Stimulated activated CD4-positive, alpha-beta T cell treated with anti-CD3 and anti-CD28 coated beads, Interleukin-4, amount 100 ng/mL, for 24 hours (primary cell): Measurements from ENCODE around the gene GPR150.
A peak's percentile ranks its signal among the peaks of the same experiment; 100 is the strongest.

Source experiments
- DNase-seq: peaks from one replicate; pipeline ENCODE4 v3.0.0-alpha.2; 2020

Gene GPR150

DNA sequence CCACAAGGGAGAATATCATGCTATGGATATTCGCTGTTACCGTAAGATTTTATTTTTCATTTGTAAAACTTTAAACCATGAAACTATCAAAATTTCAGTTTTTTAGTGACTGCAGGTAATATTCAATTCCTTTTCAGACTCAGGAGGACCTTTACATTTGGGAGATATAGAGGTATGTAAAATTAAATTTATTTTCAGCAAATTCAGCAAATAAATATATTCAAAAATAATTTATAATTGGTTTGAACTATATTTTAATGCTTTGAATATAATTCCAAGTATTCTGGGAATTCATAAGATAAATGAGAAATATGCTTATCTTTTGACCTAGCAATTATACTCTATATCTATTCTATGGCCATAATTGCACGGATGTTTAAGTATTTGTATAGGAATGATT lies 34.3 kb downstream of the GPR150 start:
- no peak for DNase-seq

DNA sequence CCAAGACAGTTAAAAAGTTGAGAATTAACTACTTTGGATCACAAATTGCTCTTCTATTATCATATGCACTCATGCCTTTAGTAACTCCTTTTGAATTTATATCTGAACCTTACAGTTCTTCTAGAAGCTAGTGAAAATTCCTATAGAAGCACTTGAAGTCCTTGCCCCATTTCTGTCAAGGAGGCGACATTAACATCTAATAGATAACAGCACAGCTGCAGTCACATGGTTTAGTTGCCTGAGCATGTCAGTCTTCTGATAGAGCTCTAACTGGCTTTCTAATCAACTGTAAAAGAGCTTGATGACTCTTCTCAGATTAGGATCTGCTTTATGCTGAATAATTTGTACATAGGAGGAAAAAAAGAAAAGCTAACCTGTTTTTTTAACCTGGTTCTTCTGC lies 35.7 kb downstream of the GPR150 start:
- no peak for DNase-seq

DNA sequence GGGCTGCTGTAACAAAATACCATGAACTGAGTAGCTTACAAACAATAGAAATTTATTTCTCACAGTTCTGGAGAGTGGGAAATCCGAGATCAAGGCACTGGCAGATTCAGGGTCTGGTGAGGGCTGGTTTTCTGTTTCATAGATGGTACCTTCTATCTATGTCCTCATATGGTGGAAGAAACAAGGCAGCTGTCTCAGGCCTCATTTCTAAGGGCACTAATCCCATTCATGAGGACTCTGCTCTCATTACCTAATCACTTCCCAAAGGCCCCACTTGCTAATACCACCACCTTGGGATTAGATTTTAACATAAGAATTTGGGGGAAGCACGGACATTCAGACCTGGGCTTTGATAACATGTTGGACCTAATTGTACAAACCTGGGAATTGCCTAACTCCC lies 40.2 kb downstream of the GPR150 start:
- no peak for DNase-seq

DNA sequence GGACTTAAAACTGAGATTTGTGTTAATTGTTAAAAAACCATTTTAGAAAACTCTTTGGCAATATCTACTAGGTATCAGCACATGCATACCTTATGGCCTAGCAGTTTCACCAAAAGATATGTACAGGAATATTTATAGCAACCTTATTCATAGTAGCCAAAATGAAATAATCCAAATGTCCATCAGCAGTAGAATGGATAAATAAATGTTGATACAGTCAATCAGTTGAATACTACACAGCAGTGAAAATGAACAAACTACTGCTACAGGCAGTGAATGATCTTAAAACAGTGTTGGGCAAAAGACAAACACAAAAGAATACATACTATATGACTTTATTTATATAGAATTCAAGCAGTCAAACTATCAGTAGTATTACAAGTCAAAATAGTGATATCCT lies 43.1 kb downstream of the GPR150 start:
- DNase-seq, result no peak

DNA sequence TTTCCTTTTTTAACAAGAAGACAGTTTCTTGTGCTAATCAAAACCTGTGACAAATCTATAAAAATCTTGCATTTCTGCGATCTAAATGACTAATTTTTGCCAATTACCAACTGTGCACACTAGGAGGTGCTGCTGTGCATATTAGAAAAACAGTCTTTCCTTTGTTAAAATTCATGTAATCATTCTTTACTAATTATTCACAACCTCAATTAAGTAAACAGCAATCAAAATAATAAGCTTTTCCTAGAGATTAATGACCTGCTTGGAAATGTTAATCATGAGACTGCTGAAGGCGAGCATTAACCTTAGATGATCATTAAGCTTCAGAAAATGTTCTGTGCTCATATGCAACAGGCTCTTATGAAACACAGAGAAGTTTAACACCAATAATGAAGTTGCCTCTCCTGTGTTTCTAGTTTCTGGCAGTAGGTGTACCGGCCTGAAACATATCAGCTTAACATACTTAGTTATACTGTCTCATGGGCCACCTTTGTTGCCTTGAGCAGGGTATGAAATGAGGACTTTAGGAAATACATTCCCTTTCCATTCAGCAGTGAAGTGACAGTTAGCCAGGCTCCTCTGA lies 44.4 kb downstream of the GPR150 start:
- peak; percentile 48 for DNase-seq

DNA sequence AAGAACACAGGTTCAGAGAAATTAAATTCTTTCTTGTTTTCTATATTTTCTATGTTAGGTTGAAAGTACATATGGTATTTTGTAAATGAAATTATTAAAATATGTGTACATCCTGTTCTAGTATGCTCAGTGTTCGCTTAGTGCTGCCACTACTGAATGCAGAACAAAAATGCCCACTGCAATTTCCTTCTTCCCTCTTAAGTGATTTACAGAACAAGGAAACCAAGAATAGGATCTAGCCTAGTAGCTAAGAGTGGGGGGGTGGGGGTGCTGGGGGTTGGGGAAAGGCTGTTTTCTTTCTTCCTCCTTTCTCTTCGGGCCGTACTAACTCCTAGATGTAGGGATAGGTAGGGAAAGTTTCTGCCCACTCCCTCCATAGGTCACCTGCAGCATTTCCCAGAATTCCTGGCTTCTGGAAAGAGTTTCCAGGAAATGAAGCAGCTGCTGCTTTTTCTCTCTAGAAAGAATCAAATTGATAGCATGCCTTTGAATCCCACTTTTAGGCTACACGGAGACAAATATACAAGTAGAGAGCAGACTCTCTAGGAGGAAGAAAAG lies 47.3 kb downstream of the GPR150 start:
- DNase-seq, result no peak

DNA sequence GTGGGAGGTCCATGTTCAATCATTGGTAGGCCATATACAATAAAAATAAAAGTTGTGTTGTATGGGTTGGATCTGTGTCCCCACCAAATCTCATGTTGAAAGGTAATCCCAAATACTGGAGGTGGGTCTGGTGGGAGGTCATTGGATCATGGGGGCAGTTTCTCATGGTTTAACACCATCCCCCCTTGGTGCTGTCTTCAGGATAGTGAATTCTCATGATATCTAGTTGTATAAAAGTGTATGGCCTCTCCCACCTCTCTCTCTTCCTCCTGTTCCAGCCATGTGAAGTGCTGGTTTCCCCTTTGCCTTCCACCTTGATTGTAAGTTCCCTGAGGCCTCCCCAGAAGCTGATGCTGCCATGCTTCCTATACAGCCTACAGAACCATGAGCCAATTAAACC lies 47.8 kb downstream of the GPR150 start:
- DNase-seq, result no peak

DNA sequence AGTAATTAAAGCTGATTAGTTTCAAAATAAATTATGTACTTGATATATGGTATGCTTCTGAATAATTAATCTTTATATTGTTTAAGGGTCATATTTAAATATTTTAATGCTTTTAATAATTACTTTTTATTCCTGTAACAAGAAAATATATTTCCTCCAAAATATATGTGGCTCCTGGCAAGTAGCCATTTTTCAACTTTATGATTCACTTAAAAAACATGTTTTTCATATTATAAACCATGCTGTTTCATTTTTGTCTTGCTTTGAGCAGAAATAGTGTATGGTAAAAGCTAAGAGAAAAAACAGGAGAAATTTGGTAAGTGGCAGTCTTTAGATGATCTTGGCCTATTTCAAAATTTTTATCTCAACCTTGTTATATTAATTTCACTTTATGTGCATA lies 48.3 kb downstream of the GPR150 start:
- DNase-seq, result no peak

DNA sequence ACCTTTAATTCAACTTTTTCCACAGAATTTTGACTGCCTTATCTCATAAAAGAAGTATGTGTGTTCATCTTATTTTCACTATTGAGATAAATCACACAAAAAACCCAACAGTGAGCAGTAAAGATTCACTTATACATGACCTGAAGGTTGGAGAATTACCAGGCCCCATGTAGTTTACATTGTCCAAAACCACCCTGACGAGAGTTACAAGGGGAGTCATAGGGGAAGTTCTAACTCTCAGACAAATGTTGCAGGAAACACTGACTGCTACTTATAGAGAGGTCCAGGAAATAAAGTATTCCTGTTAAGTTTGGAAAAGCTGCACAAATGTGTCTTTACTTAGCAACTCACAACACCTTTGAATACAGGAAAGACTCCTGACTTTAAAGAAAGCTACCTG lies 48.8 kb downstream of the GPR150 start:
- DNase-seq, result no peak

DNA sequence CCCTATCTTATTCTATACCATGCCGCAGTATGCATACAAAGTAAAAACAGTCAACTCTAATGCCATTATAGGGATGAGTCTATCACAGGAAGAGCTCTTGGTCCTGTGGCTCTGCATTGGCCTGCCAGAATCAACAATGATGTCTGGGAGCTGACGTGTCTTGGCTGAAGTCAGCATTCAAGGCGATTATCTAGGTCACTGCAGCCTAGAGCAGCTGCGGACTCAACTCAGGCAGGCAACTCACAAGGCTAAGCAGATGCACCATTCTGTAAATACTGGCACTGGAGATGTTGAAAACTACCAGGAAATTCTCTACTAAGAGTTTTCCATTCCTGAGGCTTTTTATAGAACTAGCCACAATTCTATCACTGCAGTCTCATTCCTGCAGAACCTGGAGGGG lies 49.7 kb downstream of the GPR150 start:
- DNase-seq, result no peak

DNA sequence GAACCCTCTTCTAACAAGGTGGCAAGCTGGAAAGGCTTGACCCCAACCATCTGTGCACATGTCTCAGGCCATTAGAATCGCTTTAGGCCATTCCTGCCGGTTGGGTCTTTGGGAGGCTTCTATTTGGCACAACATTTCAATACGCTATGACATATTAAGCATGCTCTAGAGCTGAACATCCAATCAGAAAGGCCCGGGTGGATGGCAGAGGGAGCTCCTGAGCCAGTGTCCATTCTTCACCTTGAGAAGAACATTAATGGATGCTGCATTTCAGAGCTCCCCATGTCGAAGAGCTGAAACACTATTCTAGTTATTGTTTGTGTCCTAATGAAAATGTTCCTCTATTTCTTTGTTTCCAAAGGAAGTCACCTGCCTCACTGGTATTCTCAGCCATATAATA lies 50.1 kb downstream of the GPR150 start:
- DNase-seq, result no peak

DNA sequence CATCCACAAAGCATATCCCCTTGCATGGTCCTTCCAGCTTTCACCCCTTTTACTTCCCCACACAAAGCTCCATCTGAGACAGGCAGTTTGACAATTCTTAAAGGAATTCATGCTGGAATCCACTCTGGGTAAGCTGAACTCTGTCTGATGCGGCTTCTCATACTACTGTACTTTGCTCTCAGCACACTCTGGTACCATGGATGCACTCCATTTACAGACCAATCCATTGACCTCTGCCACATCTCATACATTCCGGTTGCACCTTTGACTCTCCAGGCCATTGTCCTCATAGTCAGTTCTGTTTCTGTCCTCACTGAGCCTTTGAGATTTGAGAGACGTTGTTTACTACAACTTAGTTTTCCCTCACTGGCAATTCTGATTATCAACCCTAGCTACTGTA lies 50.7 kb downstream of the GPR150 start:
- no peak for DNase-seq
